ENCODE data around the gene PCYT1A. TPM values are rescaled to one million over a fixed set of nuclear protein-coding genes. Genes with fewer than 3 reads are reported as not detected.
A peak's percentile ranks its signal among the peaks of the same experiment; 100 is the strongest.

The PCYT1A gene
- total and polyA plus RNA-seq, 10 of the 15 experiments (the other 5 are each of a cell fraction or from before 2014, with no cell fraction given) = 10.8 to 64.3 (median 48.6) TPM

GRCh38 chr3:196192036-196192523 is 95.4 kb downstream of the PCYT1A start (continued):
- no peak for TF ChIP-seq ZBTB4 (CRISPR knock-in tag; IDR thresholded peaks at IDR 0.05)
- TF ChIP-seq SREBF2 (IDR thresholded peaks at IDR 0.05; ENCODE audit: low read length) = no peak
- peak; percentile 81 for TF ChIP-seq NR2F1 (conservative IDR thresholded peaks at IDR 0.05)
- no peak for TF ChIP-seq RBBP5 (conservative IDR thresholded peaks at IDR 0.05)
- no peak for TF ChIP-seq IKZF1 (conservative IDR thresholded peaks at IDR 0.05)
- TF ChIP-seq, protein P1, sequence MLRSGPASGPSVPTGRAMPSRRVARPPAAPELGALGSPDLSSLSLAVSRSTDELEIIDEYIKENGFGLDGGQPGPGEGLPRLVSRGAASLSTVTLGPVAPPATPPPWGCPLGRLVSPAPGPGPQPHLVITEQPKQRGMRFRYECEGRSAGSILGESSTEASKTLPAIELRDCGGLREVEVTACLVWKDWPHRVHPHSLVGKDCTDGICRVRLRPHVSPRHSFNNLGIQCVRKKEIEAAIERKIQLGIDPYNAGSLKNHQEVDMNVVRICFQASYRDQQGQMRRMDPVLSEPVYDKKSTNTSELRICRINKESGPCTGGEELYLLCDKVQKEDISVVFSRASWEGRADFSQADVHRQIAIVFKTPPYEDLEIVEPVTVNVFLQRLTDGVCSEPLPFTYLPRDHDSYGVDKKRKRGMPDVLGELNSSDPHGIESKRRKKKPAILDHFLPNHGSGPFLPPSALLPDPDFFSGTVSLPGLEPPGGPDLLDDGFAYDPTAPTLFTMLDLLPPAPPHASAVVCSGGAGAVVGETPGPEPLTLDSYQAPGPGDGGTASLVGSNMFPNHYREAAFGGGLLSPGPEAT (IDR thresholded peaks at IDR 0.05; ENCODE audit: low read depth) = no peak; the same call in 1 of the 2 replicates
- no peak for TF ChIP-seq SMAD5 (IDR thresholded peaks at IDR 0.05; ENCODE audit: low read depth)
- no peak for TF ChIP-seq TCF7 (IDR thresholded peaks at IDR 0.05; ENCODE audit: borderline replicate concordance)
- peak; percentile 42; the same call in 1 of the 2 replicates for TF ChIP-seq RAD21 (IDR thresholded peaks at IDR 0.05; ENCODE audit: insufficient read depth, low read depth, low read length)
- peak; percentile 23; the same call in 1 of the 2 replicates for TF ChIP-seq SPI1 (IDR thresholded peaks at IDR 0.05; ENCODE audit: borderline replicate concordance, insufficient read depth, low read depth, low read length)
- peak; percentile 33 for TF ChIP-seq ATF7 (IDR thresholded peaks at IDR 0.05; ENCODE audit: low read depth)
- TF ChIP-seq, protein P2, sequence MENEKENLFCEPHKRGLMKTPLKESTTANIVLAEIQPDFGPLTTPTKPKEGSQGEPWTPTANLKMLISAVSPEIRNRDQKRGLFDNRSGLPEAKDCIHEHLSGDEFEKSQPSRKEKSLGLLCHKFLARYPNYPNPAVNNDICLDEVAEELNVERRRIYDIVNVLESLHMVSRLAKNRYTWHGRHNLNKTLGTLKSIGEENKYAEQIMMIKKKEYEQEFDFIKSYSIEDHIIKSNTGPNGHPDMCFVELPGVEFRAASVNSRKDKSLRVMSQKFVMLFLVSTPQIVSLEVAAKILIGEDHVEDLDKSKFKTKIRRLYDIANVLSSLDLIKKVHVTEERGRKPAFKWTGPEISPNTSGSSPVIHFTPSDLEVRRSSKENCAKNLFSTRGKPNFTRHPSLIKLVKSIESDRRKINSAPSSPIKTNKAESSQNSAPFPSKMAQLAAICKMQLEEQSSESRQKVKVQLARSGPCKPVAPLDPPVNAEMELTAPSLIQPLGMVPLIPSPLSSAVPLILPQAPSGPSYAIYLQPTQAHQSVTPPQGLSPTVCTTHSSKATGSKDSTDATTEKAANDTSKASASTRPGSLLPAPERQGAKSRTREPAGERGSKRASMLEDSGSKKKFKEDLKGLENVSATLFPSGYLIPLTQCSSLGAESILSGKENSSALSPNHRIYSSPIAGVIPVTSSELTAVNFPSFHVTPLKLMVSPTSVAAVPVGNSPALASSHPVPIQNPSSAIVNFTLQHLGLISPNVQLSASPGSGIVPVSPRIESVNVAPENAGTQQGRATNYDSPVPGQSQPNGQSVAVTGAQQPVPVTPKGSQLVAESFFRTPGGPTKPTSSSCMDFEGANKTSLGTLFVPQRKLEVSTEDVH (IDR thresholded peaks at IDR 0.05; ENCODE audit: low read depth, partially characterized antibody) = no peak
- 0 out of 2 replicates have a peak, but pooled peaks have one; percentile 27 for TF ChIP-seq SIN3A (IDR thresholded peaks at IDR 0.05; ENCODE audit: low read depth, low read length)
- TF ChIP-seq CBX5 (IDR thresholded peaks at IDR 0.05; ENCODE audit: low read depth) = 0 out of 2 replicates have a peak, but pooled peaks have one; percentile 39
- TF ChIP-seq NR2C2 (IDR thresholded peaks at IDR 0.05; ENCODE audit: borderline replicate concordance, control insufficient read depth, insufficient read length, low read depth) = no peak
- TF ChIP-seq E2F4 (IDR thresholded peaks at IDR 0.05; ENCODE audit: low read depth, low read length) = no peak
- TF ChIP-seq RELA (IDR thresholded peaks at IDR 0.05; ENCODE audit: borderline replicate concordance, partially characterized antibody) = peak; percentile 94
- peak; percentile 99; the same call in 1 of the 2 replicates for TF ChIP-seq GATAD2B (conservative IDR thresholded peaks at IDR 0.05; ENCODE audit: low read depth)
- peak; percentile 83; the same call in 1 of the 2 replicates for TF ChIP-seq EED (IDR thresholded peaks at IDR 0.05; ENCODE audit: low read depth)
- TF ChIP-seq MYB (IDR thresholded peaks at IDR 0.05; ENCODE audit: borderline replicate concordance, low read depth, low read length) = no peak

Measured in GM12878 (cell line).